DND-41 (cell line): ENCODE data around the gene KHSRP.

ENCODE experiments used
- EZH2 ChIP-seq: IDR thresholded peaks from 3 replicates; pipeline ENCODE4 v1.6.1; 2012; ENCODE audit warnings: borderline replicate concordance, low read depth, mild to moderate bottlenecking, moderate library complexity, low read length, inconsistent platforms; ENCODE audit not compliant: severe bottlenecking
- TF ChIP-seq, protein P1 (sequence below): IDR thresholded peaks from 2 replicates; pipeline ENCODE4 v1.5.1; 2012; ENCODE audit warnings: borderline replicate concordance, low read length, moderate library complexity, mild to moderate bottlenecking; ENCODE audit not compliant: poor library complexity, severe bottlenecking; ENCODE audit errors: extremely low read depth

- TF ChIP-seq, protein P1, sequence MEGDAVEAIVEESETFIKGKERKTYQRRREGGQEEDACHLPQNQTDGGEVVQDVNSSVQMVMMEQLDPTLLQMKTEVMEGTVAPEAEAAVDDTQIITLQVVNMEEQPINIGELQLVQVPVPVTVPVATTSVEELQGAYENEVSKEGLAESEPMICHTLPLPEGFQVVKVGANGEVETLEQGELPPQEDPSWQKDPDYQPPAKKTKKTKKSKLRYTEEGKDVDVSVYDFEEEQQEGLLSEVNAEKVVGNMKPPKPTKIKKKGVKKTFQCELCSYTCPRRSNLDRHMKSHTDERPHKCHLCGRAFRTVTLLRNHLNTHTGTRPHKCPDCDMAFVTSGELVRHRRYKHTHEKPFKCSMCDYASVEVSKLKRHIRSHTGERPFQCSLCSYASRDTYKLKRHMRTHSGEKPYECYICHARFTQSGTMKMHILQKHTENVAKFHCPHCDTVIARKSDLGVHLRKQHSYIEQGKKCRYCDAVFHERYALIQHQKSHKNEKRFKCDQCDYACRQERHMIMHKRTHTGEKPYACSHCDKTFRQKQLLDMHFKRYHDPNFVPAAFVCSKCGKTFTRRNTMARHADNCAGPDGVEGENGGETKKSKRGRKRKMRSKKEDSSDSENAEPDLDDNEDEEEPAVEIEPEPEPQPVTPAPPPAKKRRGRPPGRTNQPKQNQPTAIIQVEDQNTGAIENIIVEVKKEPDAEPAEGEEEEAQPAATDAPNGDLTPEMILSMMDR: no peak
- no peak for TF ChIP-seq EZH2
Measured at GRCh38 chr19:6412061-6412446, 12.6 kb downstream of the KHSRP start.
